ENCODE measurements around the gene ZNF169.
"Not testable (repeated sequence)": the region's sequence is repeated elsewhere in the genome, so short reads cannot be mapped to it uniquely, and the experiment has no call there.

ZNF169 gene

DNA sequence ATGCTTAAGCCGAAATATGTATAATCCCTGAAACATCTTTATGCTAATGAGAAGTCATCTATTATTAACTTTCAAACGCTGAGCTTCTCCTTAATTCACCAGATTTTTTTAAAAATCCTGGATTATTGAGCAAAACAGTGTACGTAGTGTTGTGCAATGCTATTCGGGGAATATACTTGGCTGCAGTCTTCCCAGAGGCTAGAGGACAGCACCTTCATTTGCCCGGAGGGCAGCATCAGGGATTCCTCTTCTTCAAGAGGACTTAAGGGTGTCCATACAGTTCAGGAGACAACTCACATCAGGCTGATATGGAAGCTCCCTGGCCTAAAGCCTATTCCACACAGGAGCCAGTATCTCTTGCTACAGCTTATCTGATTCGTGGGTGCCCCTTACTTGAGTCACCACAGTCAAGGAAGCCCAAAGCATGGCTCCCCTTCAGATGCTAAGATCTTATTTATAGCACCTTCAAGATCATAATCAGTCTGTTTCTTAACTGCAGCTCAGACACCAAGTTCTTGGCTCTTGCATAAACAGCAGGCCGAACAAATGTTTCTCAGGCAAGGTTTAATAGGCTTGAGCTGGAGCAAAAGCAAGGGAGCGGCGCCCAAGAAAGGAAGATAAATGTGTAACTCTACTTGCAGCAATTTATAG lies 40.0 kb downstream of the ZNF169 start:
- intact Hi-C loops (cut with DNase I; ENCODE audit: low total_unique reads) = no loop called here
- H3K27ac ChIP-seq = no peak overlapping the region

DNA sequence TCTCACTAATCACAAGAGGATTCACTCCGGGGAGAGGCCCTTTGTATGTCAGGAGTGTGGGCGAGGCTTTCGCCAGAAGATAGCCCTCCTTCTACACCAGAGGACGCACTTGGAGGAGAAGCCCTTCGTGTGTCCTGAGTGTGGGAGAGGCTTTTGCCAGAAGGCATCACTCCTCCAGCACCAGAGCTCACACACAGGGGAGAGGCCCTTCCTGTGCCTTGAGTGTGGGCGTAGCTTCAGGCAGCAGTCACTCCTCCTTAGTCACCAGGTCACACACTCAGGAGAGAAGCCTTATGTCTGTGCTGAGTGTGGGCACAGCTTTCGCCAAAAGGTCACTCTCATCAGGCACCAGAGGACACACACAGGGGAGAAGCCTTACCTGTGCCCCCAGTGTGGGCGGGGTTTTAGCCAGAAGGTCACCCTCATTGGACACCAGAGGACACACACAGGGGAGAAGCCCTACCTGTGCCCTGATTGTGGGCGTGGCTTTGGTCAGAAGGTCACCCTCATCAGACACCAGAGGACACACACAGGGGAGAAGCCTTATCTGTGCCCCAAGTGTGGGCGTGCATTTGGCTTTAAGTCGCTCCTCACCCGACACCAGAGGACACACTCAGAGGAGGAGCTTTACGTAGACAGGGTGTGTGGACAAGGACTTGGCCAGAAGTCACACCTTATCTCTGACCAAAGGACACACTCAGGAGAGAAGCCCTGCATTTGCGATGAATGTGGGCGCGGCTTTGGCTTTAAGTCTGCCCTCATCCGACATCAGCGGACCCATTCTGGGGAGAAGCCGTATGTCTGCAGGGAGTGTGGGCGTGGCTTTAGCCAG lies 41.6 kb downstream of the ZNF169 start:
- H3K27ac ChIP-seq = no peak overlapping the region
- no peak for DNase-seq
- no peaks in the 10 kb centered on the region for H3K27me3 ChIP-seq
- peaks cover 18 to 24% (median 20%) of the 10 kb centered on the region in 3 donors for H3K36me3 ChIP-seq
- no peaks in the 10 kb centered on the region for H3K9me3 ChIP-seq
- no peaks in the 10 kb centered on the region for H3K4me1 ChIP-seq
- no peak overlapping the region for H3K4me3 ChIP-seq
- intact Hi-C loops (cut with DNase I; ENCODE audit: low total_unique reads) = no loop called here
- TF ChIP-seq, protein P1, sequence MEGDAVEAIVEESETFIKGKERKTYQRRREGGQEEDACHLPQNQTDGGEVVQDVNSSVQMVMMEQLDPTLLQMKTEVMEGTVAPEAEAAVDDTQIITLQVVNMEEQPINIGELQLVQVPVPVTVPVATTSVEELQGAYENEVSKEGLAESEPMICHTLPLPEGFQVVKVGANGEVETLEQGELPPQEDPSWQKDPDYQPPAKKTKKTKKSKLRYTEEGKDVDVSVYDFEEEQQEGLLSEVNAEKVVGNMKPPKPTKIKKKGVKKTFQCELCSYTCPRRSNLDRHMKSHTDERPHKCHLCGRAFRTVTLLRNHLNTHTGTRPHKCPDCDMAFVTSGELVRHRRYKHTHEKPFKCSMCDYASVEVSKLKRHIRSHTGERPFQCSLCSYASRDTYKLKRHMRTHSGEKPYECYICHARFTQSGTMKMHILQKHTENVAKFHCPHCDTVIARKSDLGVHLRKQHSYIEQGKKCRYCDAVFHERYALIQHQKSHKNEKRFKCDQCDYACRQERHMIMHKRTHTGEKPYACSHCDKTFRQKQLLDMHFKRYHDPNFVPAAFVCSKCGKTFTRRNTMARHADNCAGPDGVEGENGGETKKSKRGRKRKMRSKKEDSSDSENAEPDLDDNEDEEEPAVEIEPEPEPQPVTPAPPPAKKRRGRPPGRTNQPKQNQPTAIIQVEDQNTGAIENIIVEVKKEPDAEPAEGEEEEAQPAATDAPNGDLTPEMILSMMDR (IDR thresholded peaks at IDR 0.05) = no peak

More for the DNA sequence above, 40.0 kb downstream of the ZNF169 start:
- Histone ChIP-seq H3K4me1 (no peaks in the 10 kb centered on the region), H3K9me3 (no peaks in the 10 kb centered on the region), H3K4me3 (no peak overlapping the region), H3K36me3 (peaks cover 20 to 33% (median 29%) of the 10 kb centered on the region in 3 donors), H3K27me3 (no peaks in the 10 kb centered on the region)
- no peak for DNase-seq
- TF ChIP-seq, protein P1 (IDR thresholded peaks at IDR 0.05) = no peak

DNA sequence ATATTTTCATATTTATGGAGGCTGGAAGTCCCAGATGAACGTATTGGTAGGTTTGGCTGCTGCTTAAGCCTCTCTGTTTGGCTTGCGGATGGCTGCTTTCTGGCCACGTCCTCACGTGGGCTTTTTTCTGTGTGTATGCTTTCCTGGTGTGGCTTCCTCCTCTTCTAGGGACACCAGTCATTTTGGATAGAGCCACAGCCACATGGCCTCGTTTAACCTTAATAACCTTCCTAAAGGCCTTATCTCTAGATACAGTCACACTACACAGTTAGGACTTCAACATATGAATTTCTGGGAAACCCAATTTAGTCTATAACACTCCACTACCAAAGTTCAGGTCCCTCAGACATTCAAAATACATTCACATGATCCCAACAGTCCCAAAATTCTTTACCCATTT lies 42.5 kb downstream of the ZNF169 start:
- intact Hi-C loops (cut with DNase I; ENCODE audit: low total_unique reads) = no loop called here
- Histone ChIP-seq H3K27ac (no peak overlapping the region), H3K36me3 (peaks cover 12 to 22% (median 20%) of the 10 kb centered on the region in 3 donors)

DNA sequence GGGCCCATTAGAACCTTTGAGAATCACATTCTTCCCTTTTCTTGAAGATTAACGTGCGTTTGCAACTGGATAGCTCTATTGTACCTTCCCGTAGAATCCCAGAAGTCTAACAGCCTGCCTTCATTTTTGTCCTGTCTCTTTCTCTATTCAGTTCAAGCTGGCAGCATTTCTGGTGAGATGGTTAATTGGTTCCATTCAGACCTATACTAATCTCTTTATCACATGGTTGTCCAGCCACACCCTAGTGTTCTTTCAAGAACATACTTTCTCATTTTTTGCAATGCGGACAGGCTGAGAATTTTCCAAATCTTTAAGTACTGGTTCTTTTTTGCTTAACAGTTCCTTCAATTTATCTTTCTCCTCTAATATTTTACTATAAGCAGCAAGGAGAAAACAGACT lies 43.3 kb downstream of the ZNF169 start:
- no peaks in the 10 kb centered on the region for H3K4me1 ChIP-seq
- peaks cover 12 to 20% (median 19%) of the 10 kb centered on the region in 3 donors for H3K36me3 ChIP-seq
- no peak overlapping the region for H3K4me3 ChIP-seq
- no peak for DNase-seq
- H3K27me3 ChIP-seq = no peaks in the 10 kb centered on the region
- no peaks in the 10 kb centered on the region for H3K9me3 ChIP-seq
- TF ChIP-seq, protein P1 (IDR thresholded peaks at IDR 0.05) = no peak
- no peak overlapping the region for H3K27ac ChIP-seq
- intact Hi-C loops (cut with DNase I; ENCODE audit: low total_unique reads) = no loop called here

More for the DNA sequence above, 42.5 kb downstream of the ZNF169 start:
- no peaks in the 10 kb centered on the region for H3K4me1 ChIP-seq
- TF ChIP-seq, protein P1 (IDR thresholded peaks at IDR 0.05) = no peak
- no peaks in the 10 kb centered on the region for H3K9me3 ChIP-seq
- DNase-seq = no peak
- no peaks in the 10 kb centered on the region for H3K27me3 ChIP-seq
- H3K4me3 ChIP-seq = no peak overlapping the region

DNA sequence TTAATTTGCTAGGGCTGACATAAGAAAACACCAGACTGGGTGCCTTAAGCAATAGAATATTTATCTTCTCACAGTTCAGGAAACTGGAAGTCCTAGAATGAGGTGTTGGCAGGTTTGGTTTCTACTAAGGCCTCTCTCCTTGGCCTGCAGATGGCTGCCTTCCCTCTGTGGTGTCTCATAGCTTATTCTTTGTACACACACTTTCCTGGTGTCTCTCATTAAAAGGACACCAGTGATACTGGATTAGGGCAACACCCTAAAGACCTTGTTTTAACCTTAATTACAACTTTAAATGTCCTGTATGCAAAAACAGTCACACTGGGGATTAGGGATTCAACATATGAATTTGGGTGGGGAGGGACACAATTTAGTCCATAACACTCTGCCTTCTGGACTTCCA lies 44.2 kb downstream of the ZNF169 start:
- H3K4me1 ChIP-seq = no peaks in the 10 kb centered on the region
- H3K27ac ChIP-seq = no peak overlapping the region
- H3K27me3 ChIP-seq = no peaks in the 10 kb centered on the region
- DNase-seq = no peak
- H3K9me3 ChIP-seq = no peaks in the 10 kb centered on the region
- no peak overlapping the region for H3K4me3 ChIP-seq
- intact Hi-C loops (cut with DNase I; ENCODE audit: low total_unique reads) = no loop called here
- peaks cover 12 to 20% (median 19%) of the 10 kb centered on the region in 3 donors for H3K36me3 ChIP-seq
- TF ChIP-seq, protein P1 (IDR thresholded peaks at IDR 0.05) = no peak

DNA sequence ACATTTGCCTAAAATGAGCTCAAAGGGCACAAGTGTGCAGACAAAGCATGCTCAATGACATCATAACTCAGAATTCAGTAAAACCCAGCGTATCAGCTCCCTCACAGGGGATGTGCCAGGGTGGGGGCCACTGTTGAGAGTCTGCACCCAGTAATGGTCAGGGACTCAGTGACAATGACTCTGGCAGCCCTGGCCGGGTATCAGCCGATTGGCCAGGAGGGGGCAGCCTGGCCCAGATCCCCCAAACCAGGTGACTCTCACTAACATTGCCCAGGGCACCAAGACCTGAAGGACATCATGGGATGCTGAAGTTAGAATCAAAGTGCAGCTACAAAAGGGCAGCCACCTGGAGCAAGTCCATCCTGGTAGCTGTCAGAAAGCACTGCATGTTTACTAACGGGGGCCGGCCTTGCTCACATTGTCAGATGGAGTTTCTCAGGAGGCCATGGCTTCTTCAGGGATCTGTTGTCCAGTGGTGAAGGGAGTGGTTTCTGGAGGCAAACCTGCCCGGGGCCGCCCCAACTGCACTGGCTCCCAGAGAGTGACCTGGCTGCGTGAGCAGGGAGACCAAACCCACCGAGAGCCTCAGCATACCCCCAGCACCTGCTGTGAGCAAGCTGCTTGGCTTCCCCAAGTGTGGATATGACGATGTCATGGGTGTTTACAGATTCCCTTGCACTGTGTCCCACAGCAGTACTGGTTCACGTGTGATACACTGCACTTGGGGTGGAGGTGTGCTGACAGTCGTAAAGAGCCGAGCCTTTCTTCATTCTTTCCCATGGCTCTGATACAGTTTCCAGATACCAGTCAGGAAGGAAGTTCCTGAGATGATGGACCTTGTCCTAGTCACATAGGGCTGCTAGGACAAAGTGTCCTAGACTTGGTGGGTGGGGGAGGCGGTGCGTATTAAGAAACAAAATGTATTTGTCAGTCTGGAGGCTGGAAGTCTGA lies 56.2 kb downstream of the ZNF169 start:
- DNase-seq; H3K4me1 ChIP-seq; H3K9me3 ChIP-seq; H3K4me3 ChIP-seq; H3K36me3 ChIP-seq; H3K27ac ChIP-seq; intact Hi-C loops (cut with DNase I; ENCODE audit: low total_unique reads); H3K27me3 ChIP-seq: not testable (repeated sequence)

DNA sequence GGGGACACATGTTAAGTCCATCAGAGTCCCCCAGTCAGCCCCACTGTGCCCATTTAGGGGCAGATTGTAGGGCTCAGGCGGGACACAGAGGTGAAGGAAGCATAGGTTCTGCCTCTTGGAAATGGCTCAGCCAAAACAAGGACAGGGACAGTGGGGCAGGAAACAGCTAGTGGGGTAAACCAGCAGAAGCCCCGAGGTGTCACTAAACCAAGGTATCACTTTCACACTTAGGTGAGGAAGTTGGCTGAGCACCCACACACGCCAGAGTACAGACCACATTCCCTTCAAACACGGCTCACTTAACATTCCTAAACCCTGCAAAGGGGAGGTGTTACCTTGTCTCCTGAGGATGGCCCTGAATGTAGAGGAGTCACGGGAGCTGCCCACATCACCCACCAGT lies 57.1 kb downstream of the ZNF169 start:
- intact Hi-C loops (cut with DNase I; ENCODE audit: low total_unique reads); H3K27me3 ChIP-seq; H3K27ac ChIP-seq; H3K36me3 ChIP-seq; H3K4me1 ChIP-seq; H3K9me3 ChIP-seq; DNase-seq; H3K4me3 ChIP-seq: not testable (repeated sequence)
